ENCODE results near the gene PARD3.

DNA sequence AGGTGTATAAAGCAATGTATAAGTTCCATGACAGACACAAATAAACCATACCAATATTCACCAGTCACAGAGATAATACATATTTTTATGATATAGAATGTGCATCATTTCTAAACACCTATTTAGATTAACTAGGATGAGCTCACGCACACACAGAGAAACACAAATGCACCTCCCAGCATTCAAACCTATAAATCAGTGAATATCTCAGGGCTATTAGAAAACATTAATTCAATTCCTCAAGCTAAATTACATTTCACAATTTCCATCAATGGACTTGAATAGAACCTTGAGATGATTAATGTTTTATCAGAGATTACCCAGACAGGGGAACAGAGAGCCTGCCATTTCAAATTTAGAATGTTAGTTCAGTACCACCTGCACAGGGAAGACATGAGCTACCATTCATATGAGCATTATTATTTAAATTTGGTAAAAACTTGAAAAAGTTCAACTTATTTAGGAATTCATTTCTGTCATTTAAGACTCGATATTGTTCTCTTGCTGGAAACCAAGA, 221.7 kb downstream of the PARD3 start:
- TF ChIP-seq, protein P1, sequence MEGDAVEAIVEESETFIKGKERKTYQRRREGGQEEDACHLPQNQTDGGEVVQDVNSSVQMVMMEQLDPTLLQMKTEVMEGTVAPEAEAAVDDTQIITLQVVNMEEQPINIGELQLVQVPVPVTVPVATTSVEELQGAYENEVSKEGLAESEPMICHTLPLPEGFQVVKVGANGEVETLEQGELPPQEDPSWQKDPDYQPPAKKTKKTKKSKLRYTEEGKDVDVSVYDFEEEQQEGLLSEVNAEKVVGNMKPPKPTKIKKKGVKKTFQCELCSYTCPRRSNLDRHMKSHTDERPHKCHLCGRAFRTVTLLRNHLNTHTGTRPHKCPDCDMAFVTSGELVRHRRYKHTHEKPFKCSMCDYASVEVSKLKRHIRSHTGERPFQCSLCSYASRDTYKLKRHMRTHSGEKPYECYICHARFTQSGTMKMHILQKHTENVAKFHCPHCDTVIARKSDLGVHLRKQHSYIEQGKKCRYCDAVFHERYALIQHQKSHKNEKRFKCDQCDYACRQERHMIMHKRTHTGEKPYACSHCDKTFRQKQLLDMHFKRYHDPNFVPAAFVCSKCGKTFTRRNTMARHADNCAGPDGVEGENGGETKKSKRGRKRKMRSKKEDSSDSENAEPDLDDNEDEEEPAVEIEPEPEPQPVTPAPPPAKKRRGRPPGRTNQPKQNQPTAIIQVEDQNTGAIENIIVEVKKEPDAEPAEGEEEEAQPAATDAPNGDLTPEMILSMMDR (IDR thresholded peaks at IDR 0.05): no peak
- no peak for TF ChIP-seq EZH2 (IDR thresholded peaks at IDR 0.05)
- no peak for TF ChIP-seq EZH2phosphoT487 (IDR thresholded peaks at IDR 0.05)

All from neural progenitor cell (in vitro differentiated cells).